T follicular helper cell (primary cell): ENCODE measurements around the gene MUC5AC.
"Not testable (repeated sequence)": the region's sequence is repeated elsewhere in the genome, so short reads cannot be mapped to it uniquely, and the experiment has no call there.

Source experiments
- DNase-seq: peaks from one replicate; pipeline ENCODE4 v3.0.0-alpha.2; 2020; ENCODE audit warnings: low read depth

Gene MUC5AC

DNA sequence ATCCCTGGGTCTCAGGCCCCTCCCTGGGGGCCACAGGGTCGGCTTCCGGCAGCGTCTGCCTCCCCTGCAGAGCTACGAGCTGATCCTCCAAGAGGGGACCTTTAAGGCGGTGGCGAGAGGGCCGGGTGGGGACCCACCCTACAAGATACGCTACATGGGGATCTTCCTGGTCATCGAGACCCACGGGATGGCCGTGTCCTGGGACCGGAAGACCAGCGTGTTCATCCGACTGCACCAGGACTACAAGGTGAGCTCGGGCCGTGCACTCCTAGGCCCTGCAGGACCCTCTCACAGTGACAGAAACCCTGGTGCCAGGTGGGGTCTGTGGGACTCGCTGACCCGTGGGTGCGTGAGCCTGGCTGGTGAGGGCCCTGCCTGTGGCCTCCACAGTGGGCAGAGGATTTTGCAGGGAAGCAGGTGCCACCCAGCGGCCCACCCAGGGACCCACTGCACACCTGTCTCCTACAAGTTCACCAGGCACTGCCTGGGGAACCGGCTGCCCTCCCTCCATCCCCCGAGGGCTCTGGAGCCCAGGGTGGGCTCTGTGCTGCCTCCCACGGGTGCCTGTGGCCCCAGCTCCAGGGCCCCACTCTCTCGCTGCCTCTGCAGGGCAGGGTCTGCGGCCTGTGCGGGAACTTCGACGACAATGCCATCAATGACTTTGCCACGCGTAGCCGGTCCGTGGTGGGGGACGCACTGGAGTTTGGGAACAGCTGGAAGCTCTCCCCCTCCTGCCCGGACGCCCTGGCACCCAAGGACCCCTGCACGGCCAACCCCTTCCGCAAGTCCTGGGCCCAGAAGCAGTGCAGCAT is 78.8 kb downstream of the MUC5AC start:
- no peak for DNase-seq

DNA sequence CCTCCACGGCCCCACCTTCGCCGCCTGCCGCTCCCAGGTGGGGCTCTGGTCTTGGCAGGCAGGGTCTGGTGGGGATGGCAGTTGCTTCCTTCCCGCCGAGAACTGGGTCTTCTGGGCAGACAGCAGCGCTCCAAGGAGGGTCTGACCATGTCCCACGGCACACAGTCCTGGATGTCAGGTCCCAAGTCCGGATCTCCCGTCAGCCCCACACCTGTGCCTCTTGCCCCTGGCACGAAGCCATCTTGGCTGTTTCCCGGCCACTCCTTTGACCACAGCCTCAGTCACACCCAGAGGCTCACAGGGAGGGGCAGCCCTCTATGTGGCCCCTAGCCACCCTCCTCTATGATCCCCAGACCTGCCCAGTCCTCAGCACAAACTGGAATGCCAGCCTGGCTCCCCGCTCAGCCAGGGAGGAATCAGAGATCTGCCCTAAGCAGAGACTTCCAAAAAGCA is 79.4 kb downstream of the MUC5AC start:
- DNase-seq: no peak

DNA sequence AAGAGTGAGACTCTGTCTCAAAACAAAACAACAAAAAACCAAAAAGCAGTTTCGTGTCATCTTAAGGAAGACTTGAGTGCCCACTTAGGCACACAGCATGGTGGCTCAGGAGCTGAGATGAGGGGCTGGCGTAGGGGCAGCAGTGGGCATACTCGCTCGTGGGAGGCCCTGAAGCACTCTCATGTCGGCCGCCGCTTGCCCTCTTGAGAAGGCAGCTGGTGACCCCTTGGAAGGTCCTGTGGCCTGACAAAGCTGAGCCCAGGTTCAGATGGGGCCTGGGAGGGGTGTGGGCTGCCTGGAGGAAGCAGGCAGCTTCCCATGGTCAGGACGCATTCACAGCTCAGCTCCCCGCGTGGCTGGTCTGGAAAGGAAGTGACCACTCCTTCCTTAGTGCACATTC is 80.1 kb downstream of the MUC5AC start:
- DNase-seq: no peak

DNA sequence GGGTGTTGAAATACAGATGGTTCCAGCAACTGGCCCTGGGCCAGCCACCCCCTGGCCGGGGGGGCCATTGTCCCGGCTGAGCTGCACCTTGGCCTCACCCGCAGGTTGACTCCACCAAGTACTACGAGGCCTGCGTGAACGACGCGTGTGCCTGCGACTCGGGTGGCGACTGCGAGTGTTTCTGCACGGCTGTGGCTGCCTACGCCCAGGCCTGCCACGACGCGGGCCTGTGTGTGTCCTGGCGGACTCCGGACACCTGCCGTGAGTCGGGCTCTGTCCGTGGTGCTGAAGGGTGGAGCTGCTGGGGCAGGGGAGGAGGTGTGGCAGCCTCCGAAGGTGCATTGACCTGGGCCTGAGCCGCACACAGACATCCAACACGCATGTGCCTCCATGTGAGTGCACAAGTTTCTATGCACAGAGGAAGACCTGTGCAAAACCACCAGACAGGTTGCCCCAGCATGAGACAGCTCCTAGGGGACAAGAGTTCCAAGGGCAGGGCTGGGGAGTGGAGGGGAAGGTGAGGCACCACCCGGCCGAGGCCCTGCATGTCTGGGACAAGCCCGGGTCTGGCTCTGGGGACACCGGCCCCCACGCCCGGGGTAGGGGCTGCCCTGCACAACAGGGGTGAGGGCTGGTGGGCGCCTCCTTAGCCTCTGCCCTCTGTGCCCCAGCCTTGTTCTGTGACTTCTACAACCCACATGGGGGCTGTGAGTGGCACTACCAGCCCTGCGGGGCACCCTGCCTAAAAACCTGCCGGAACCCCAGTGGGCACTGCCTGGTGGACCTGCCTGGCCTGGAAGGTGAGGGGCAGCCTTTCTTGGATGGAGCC is 81.2 kb downstream of the MUC5AC start:
- DNase-seq: no peak

DNA sequence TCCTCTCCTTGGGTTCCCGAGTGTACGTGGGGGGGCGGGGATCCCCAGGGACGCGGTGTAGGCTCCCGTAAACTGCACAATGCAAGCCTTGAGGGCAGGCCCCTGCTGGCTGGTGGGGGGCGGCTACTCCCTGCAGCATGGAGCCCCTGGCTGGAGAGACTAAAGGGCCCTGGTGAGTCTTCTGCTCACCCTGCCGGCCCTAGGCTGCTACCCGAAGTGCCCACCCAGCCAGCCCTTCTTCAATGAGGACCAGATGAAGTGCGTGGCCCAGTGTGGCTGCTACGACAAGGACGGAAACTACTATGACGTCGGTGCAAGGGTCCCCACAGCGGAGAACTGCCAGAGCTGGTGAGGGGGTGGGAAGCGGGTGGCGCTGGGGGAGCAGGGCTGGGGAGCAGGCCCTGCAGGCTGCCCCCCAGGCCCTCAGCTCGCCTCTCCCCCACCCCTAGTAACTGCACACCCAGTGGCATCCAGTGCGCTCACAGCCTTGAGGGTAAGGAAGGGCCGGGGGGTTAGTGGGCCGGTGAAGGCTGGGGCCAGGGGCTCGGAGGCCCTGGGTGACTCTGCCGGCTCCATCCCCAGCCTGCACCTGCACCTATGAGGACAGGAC is 81.9 kb downstream of the MUC5AC start:
- no peak for DNase-seq

DNA sequence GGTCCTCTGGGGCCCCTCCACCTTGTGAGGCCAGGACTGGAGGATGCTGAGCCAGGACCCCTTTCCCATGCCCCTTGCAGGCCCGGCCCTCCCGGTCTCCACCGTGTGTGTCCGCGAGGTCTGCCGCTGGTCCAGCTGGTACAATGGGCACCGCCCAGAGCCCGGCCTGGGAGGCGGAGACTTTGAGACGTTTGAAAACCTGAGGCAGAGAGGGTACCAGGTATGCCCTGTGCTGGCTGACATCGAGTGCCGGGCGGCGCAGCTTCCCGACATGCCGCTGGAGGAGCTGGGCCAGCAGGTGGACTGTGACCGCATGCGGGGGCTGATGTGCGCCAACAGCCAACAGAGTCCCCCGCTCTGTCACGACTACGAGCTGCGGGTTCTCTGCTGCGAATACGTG is 83.0 kb downstream of the MUC5AC start:
- DNase-seq: no peak

DNA sequence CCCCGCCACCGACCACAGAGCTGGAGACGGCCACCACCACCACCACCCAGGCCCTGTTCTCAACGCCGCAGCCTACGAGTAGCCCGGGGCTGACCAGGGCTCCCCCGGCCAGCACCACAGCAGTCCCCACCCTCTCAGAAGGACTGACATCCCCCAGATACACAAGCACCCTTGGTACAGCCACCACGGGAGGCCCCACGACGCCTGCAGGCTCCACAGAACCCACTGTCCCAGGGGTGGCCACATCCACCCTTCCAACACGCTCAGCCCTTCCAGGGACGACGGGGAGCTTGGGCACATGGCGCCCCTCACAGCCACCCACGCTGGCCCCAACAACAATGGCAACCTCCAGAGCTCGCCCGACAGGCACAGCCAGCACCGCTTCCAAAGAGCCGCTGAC is 84.0 kb downstream of the MUC5AC start:
- DNase-seq: no peak

DNA sequence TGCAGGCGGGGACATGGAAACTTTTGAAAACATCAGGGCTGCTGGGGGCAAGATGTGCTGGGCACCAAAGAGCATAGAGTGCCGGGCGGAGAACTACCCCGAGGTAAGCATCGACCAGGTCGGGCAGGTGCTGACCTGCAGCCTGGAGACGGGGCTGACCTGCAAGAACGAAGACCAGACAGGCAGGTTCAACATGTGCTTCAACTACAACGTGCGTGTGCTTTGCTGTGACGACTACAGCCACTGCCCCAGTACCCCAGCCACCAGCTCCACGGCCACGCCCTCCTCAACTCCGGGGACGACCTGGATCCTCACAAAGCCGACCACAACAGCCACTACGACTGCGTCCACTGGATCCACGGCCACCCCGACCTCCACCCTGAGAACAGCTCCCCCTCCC is 84.5 kb downstream of the MUC5AC start:
- DNase-seq: no peak

DNA sequence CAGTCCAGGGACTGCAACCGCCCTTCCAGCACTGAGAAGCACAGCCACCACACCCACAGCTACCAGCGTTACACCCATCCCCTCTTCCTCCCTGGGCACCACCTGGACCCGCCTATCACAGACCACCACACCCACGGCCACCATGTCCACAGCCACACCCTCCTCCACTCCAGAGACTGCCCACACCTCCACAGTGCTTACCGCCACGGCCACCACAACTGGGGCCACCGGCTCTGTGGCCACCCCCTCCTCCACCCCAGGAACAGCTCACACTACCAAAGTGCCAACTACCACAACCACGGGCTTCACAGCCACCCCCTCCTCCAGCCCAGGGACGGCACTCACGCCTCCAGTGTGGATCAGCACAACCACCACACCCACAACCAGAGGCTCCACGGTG is 85.0 kb downstream of the MUC5AC start:
- not testable (repeated sequence) for DNase-seq

DNA sequence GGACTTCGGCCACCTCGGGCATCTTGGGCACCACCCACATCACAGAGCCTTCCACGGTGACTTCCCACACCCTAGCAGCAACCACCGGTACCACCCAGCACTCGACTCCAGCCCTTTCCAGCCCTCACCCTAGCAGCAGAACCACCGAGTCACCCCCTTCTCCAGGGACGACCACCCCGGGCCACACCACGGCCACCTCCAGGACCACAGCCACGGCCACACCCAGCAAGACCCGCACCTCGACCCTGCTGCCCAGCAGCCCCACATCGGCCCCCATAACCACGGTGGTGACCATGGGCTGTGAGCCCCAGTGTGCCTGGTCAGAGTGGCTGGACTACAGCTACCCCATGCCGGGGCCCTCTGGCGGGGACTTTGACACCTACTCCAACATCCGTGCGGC is 85.8 kb downstream of the MUC5AC start:
- DNase-seq: not testable (repeated sequence)

DNA sequence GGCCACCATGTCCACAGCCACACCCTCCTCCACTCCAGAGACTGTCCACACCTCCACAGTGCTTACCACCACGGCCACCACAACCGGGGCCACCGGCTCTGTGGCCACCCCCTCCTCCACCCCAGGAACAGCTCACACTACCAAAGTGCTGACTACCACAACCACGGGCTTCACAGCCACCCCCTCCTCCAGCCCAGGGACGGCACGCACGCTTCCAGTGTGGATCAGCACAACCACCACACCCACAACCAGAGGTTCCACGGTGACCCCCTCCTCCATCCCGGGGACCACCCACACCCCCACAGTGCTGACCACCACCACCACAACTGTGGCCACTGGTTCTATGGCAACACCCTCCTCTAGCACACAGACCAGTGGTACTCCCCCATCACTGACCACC is 86.8 kb downstream of the MUC5AC start:
- DNase-seq: not testable (repeated sequence)

DNA sequence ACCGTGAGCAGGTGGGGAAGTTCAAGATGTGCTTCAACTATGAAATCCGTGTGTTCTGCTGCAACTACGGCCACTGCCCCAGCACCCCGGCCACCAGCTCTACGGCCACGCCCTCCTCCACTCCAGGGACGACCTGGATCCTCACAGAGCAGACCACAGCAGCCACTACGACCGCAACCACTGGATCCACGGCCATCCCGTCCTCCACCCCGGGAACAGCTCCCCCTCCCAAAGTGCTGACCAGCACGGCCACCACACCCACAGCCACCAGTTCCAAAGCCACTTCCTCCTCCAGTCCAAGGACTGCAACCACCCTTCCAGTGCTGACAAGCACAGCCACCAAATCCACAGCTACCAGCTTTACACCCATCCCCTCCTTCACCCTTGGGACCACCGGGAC is 88.0 kb downstream of the MUC5AC start:
- DNase-seq: not testable (repeated sequence)

DNA sequence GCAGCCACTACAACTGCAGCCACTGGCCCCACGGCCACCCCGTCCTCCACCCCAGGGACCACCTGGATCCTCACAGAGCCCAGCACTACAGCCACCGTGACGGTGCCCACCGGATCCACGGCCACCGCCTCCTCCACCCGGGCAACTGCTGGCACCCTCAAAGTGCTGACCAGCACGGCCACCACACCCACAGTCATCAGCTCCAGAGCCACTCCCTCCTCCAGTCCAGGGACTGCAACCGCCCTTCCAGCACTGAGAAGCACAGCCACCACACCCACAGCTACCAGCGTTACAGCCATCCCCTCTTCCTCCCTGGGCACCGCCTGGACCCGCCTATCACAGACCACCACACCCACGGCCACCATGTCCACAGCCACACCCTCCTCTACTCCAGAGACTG is 88.5 kb downstream of the MUC5AC start:
- not testable (repeated sequence) for DNase-seq

DNA sequence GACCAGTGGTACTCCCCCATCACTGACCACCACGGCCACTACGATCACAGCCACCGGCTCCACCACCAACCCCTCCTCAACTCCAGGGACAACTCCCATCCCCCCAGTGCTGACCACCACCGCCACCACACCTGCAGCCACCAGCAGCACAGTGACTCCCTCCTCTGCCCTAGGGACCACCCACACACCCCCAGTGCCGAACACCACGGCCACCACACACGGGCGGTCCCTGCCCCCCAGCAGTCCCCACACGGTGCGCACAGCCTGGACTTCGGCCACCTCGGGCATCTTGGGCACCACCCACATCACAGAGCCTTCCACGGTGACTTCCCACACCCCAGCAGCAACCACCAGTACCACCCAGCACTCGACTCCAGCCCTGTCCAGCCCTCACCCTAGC is 89.3 kb downstream of the MUC5AC start:
- DNase-seq: not testable (repeated sequence)

DNA sequence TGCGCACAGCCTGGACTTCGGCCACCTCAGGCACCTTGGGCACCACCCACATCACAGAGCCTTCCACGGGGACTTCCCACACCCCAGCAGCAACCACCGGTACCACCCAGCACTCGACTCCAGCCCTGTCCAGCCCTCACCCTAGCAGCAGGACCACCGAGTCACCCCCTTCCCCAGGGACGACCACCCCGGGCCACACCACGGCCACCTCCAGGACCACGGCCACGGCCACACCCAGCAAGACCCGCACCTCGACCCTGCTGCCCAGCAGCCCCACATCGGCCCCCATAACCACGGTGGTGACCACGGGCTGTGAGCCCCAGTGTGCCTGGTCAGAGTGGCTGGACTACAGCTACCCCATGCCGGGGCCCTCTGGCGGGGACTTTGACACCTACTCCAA is 91.2 kb downstream of the MUC5AC start:
- DNase-seq: not testable (repeated sequence)

DNA sequence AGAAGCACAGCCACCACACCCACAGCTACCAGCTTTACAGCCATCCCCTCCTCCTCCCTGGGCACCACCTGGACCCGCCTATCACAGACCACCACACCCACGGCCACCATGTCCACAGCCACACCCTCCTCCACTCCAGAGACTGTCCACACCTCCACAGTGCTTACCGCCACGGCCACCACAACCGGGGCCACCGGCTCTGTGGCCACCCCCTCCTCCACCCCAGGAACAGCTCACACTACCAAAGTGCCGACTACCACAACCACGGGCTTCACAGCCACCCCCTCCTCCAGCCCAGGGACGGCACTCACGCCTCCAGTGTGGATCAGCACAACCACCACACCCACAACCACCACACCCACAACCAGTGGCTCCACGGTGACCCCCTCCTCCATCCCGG is 92.7 kb downstream of the MUC5AC start:
- not testable (repeated sequence) for DNase-seq
